Coronary artery (tissue), 2 donors: Measurements from ENCODE around the gene OSBPL6.
A peak's percentile ranks its signal among the peaks of the same experiment; 100 is the strongest.
"Not testable (repeated sequence)": the region's sequence is repeated elsewhere in the genome, so short reads cannot be mapped to it uniquely, and the experiment has no call there.

ENCODE experiments used
- DNase-seq: peaks from one replicate; pipeline ENCODE4 v3.0.0-alpha.2; 2017; ENCODE audit warnings: low spot score
- H3K27ac ChIP-seq, 2 donors: fragments of 200-600 bp; sonication (generic); one replicate each; pipeline ENCODE4 v1.5.1; 2016 to 2019
- H3K4me3 ChIP-seq: fragments of 200-600 bp; sonication (generic); 2 replicates; pipeline ENCODE4 v1.5.1; 2016; ENCODE audit warnings: mild to moderate bottlenecking, moderate library complexity
- CTCF ChIP-seq: fragments of 200-600 bp; sonication (generic); IDR thresholded peaks from one replicate; pipeline ENCODE4 v1.5.1; 2019; ENCODE audit warnings: antibody characterized with exemption

The OSBPL6 gene

GRCh38 chr2:178414266-178415247, 220.2 kb downstream of the OSBPL6 start:
- peak; percentile 92 for DNase-seq
- TF ChIP-seq CTCF, result peak; percentile 80
- Histone ChIP-seq H3K4me3 (peak overlapping the region; percentile 75), H3K27ac (peak overlapping the region; percentile 88 to 89)

GRCh38 chr2:178415979-178416378, 221.7 kb downstream of the OSBPL6 start:
- no peak overlapping the region for H3K27ac ChIP-seq
- no peak for TF ChIP-seq CTCF
- DNase-seq, result no peak
- no peak overlapping the region for H3K4me3 ChIP-seq

- H3K4me3 ChIP-seq, result no peak overlapping the region
- no peak overlapping the region for H3K27ac ChIP-seq
- DNase-seq, result no peak
- TF ChIP-seq CTCF, result no peak
These were observed 223.6 kb downstream of the OSBPL6 start for GRCh38 chr2:178417916-178418315.

- TF ChIP-seq CTCF, result no peak
- Histone ChIP-seq H3K4me3 (no peak overlapping the region), H3K27ac (no peak overlapping the region)
- DNase-seq, result no peak
These were observed 224.1 kb downstream of the OSBPL6 start for GRCh38 chr2:178418426-178418825.

- no peak for DNase-seq
- H3K27ac ChIP-seq, result no peak overlapping the region
- TF ChIP-seq CTCF, result no peak
These were observed 224.8 kb downstream of the OSBPL6 start for GRCh38 chr2:178419123-178419522.

GRCh38 chr2:178420463-178420999, 226.2 kb downstream of the OSBPL6 start:
- Histone ChIP-seq H3K27ac (no peak overlapping the region), H3K4me3 (no peak overlapping the region)
- DNase-seq, result no peak
- no peak for TF ChIP-seq CTCF

More at GRCh38 chr2:178419123-178419522, 224.8 kb downstream of the OSBPL6 start:
- no peak overlapping the region for H3K4me3 ChIP-seq

GRCh38 chr2:178422097-178422496, 227.8 kb downstream of the OSBPL6 start:
- DNase-seq, result no peak
- no peak overlapping the region for H3K4me3 ChIP-seq
- TF ChIP-seq CTCF, result no peak
- H3K27ac ChIP-seq, result no peak overlapping the region

GRCh38 chr2:178423746-178424145, 229.4 kb downstream of the OSBPL6 start:
- not testable (repeated sequence) for DNase-seq, H3K27ac ChIP-seq, H3K4me3 ChIP-seq
